ENCODE results near the gene EPS8L3. TPM values are rescaled to one million over a fixed set of nuclear protein-coding genes. Genes with fewer than 3 reads are reported as not detected.

EPS8L3 gene
- total and polyA plus RNA-seq, 2 of the 8 experiments (the other 6 are each of a cell fraction or from before 2014, with no cell fraction given): not detected

GRCh38 chr1:109790329-109790728 lies 26.6 kb upstream of the EPS8L3 start:
- Histone ChIP-seq H3K4me2 (ENCODE audit: insufficient read depth in 1 of 2, low read depth in 2 of 2, low read length in 2 of 2) (no peak overlapping the region), H3K4ac (replicated peaks; ENCODE audit: insufficient read length, low read depth, low read length) (no peak overlapping the region), H3K4me3 (ENCODE audit: extremely low read depth in 1 of 4, insufficient read depth in 2 of 4, low read depth in 3 of 4, low read length in 4 of 4) (no peak overlapping the region), H3K9ac (replicated peaks in 1 of 4; ENCODE audit: extremely low read depth in 1 of 4, low read depth in 3 of 4, low read length in 3 of 4) (no peak overlapping the region), H3K27me3 (replicated peaks in 1 of 4; ENCODE audit: control insufficient read depth in 3 of 4, extremely low read depth in 1 of 4, insufficient read depth in 3 of 4, low read length in 3 of 4) (peaks cover 0 to 3% (median 2%) of the 10 kb centered on the region in 4 experiments; a peak in 2 of 7 replicates), H3K79me2 (ENCODE audit: control insufficient read depth in 1 of 2, insufficient read depth in 2 of 2, low read length in 2 of 2) (no peaks in the 10 kb centered on the region), H4K91ac (replicated peaks; ENCODE audit: insufficient read length, low read length) (no peak overlapping the region), H2BK20ac (ENCODE audit: low read length) (no peak overlapping the region), H3K23ac (ENCODE audit: insufficient read length) (no peak overlapping the region), H3K56ac (replicated peaks; ENCODE audit: insufficient read length, low read depth, low read length) (no peak overlapping the region), H3K36me3 (ENCODE audit: control insufficient read depth in 2 of 4, insufficient read depth in 4 of 4, low read length in 3 of 4) (no peaks in the 10 kb centered on the region), H3K4me1 (replicated peaks in 1 of 4; ENCODE audit: control insufficient read depth in 3 of 4, insufficient read depth in 4 of 4, low read length in 3 of 4) (peaks cover 0 to 18% (median 7%) of the 10 kb centered on the region in 4 experiments; a peak in 6 of 7 replicates), H2BK12ac (ENCODE audit: low read depth, low read length) (no peak overlapping the region), H3K9me3 (ENCODE audit: insufficient read depth in 2 of 2, low read depth in 1 of 2, low read length in 1 of 2) (no peaks in the 10 kb centered on the region), H2BK15ac (ENCODE audit: low read length) (no peak overlapping the region), H3K27ac (ENCODE audit: low read depth, low read length) (no peak overlapping the region), H4K8ac (ENCODE audit: extremely low read depth, insufficient read depth, low read length) (peak overlapping the region; percentile 57; the same call in 1 of the 2 replicates), H3K14ac (ENCODE audit: insufficient read length) (no peak overlapping the region), H3K18ac (ENCODE audit: extremely low read depth, low read length) (no peak overlapping the region), H4K5ac (ENCODE audit: insufficient read length, low read depth, low read length) (no peak overlapping the region), H3K79me1 (ENCODE audit: low read depth, low read length) (no peaks in the 10 kb centered on the region), H2AK5ac (ENCODE audit: low read depth, low read length) (no peak overlapping the region), H3K23me2 (ENCODE audit: low read depth, low read length) (no peaks in the 10 kb centered on the region), H2BK5ac (ENCODE audit: low read depth, low read length) (no peak overlapping the region), H2AFZ (ENCODE audit: low read length) (no peak overlapping the region), H2BK120ac (replicated peaks; ENCODE audit: low read depth, low read length) (no peak overlapping the region), H4K20me1 (replicated peaks in 1 of 2; ENCODE audit: control insufficient read depth in 1 of 2, insufficient read depth in 2 of 2, low read length in 2 of 2) (no peaks in the 10 kb centered on the region)
- no peak for FAIRE-seq
- WGBS, 2 experiments (ENCODE audit: extremely low coverage in 1 of 2, insufficient coverage in 1 of 2, insufficient read length in 1 of 2, insufficient replicate concordance in 2 of 2, low coverage in 1 of 2, low lambda C conversion rate in 2 of 2, missing lambda C conversion rate in 1 of 2): 95% methylated on average over 2 of the region's 2 CpGs; no CpG with 5 or more reads in 1 of the 2 experiments
- CTCF ChIA-PET (ENCODE audit: partially characterized antibody): interaction anchor here (0.7 to 27.2 kb wide), 21 partner anchors 13 to 244 kb away, joined by 3 to 700 read pairs (median 4); partner anchors contain the start of gene AHCYL1
- DNase-seq (ENCODE audit: low read depth in 1 of 2, low spot score in 2 of 2): no peak
- POLR2A ChIA-PET (ENCODE audit: partially characterized antibody): interaction anchor here (0.8 to 2.4 kb wide), 2 partner anchors 169 to 195 kb away, joined by 3 to 10 read pairs; partner anchors contain the start of gene AHCYL1
- TF ChIP-seq ZNF274 (IDR thresholded peaks at IDR 0.05; ENCODE audit: borderline replicate concordance, extremely low read depth, low read length) (no peak), USF2 (IDR thresholded peaks at IDR 0.05; ENCODE audit: low read length) (no peak), RNF2 (IDR thresholded peaks at IDR 0.05; ENCODE audit: borderline replicate concordance, low read depth, low read length, missing control alignments, poor library complexity, severe bottlenecking) (no peak), GTF2F1 (IDR thresholded peaks at IDR 0.05; ENCODE audit: borderline replicate concordance, low read depth, low read length) (no peak), TEAD4 (IDR thresholded peaks at IDR 0.05; ENCODE audit: low read depth, low read length) (no peak), HDAC2 (IDR thresholded peaks at IDR 0.05; ENCODE audit: borderline replicate concordance in 1 of 2, low read depth in 2 of 2, low read length in 2 of 2) (no peak), E2F6 (IDR thresholded peaks at IDR 0.05) (no peak), JUN (IDR thresholded peaks at IDR 0.05; ENCODE audit: low read depth, low read length) (no peak), TCF12 (IDR thresholded peaks at IDR 0.05; ENCODE audit: low read depth, low read length) (no peak), TAF7 (optimal IDR thresholded peaks at IDR 0.05; ENCODE audit: borderline replicate concordance, low read depth, low read length) (no peak), SRF (IDR thresholded peaks at IDR 0.05; ENCODE audit: low read depth, low read length) (no peak)

Data from H1 (cell line).